ENCODE data around the gene POLE. TPM values are rescaled to one million over a fixed set of nuclear protein-coding genes. Genes with fewer than 3 reads are reported as not detected.

Gene POLE
- total RNA-seq, 1 donor from 2014 or later: 72.5 TPM

GRCh38 chr12:132584429-132584828, 102.7 kb downstream of the POLE start:
- H3K27me3 Mint-ChIP-seq (ENCODE audit: unreplicated experiment): no peaks in the 10 kb centered on the region
- no peak overlapping the region for H3K27ac Mint-ChIP-seq (ENCODE audit: unreplicated experiment)
- no peak overlapping the region for H3K4me3 Mint-ChIP-seq (ENCODE audit: unreplicated experiment)
- H3K36me3 Mint-ChIP-seq (ENCODE audit: unreplicated experiment): peaks cover 10% of the 10 kb centered on the region
- no peak for DNase-seq (ENCODE audit: extremely low spot score, unreplicated experiment)
- no peaks in the 10 kb centered on the region for H3K4me1 Mint-ChIP-seq (ENCODE audit: unreplicated experiment)
- TF ChIP-seq, protein P1, sequence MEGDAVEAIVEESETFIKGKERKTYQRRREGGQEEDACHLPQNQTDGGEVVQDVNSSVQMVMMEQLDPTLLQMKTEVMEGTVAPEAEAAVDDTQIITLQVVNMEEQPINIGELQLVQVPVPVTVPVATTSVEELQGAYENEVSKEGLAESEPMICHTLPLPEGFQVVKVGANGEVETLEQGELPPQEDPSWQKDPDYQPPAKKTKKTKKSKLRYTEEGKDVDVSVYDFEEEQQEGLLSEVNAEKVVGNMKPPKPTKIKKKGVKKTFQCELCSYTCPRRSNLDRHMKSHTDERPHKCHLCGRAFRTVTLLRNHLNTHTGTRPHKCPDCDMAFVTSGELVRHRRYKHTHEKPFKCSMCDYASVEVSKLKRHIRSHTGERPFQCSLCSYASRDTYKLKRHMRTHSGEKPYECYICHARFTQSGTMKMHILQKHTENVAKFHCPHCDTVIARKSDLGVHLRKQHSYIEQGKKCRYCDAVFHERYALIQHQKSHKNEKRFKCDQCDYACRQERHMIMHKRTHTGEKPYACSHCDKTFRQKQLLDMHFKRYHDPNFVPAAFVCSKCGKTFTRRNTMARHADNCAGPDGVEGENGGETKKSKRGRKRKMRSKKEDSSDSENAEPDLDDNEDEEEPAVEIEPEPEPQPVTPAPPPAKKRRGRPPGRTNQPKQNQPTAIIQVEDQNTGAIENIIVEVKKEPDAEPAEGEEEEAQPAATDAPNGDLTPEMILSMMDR (IDR thresholded peaks at IDR 0.05): no peak
- no peaks in the 10 kb centered on the region for H3K9me3 Mint-ChIP-seq (ENCODE audit: unreplicated experiment)

DNA sequence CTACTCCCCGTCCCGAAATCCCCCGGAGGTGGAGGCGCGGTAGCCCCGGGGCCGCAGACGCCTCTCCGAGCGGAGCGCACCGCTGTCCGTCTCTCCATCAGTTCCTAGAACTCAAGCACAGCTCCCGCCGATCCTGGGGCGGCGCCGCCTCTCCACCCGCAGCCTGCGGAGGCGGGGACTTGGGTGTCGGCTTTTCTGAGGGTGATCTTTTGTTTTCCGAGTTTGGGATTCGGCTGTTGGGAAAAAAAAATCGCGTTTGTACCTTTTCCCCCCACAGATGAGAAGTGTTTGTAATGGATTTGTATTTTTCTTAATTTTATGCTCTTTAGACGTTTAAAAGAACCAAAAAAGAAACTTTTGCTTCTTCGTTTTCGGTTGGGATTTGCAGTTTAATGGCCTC, 103.4 kb downstream of the POLE start:
- no peaks in the 10 kb centered on the region for H3K27me3 Mint-ChIP-seq (ENCODE audit: unreplicated experiment)
- TF ChIP-seq, protein P1 (IDR thresholded peaks at IDR 0.05): no peak
- H3K4me1 Mint-ChIP-seq (ENCODE audit: unreplicated experiment): no peaks in the 10 kb centered on the region
- DNase-seq (ENCODE audit: extremely low spot score, unreplicated experiment): no peak
- no peaks in the 10 kb centered on the region for H3K9me3 Mint-ChIP-seq (ENCODE audit: unreplicated experiment)
- peaks cover 11% of the 10 kb centered on the region for H3K36me3 Mint-ChIP-seq (ENCODE audit: unreplicated experiment)
- no peak overlapping the region for H3K4me3 Mint-ChIP-seq (ENCODE audit: unreplicated experiment)
- H3K27ac Mint-ChIP-seq (ENCODE audit: unreplicated experiment): no peak overlapping the region

- H3K36me3 Mint-ChIP-seq (ENCODE audit: unreplicated experiment): peaks cover 11% of the 10 kb centered on the region
- no peak overlapping the region for H3K4me3 Mint-ChIP-seq (ENCODE audit: unreplicated experiment)
- no peaks in the 10 kb centered on the region for H3K9me3 Mint-ChIP-seq (ENCODE audit: unreplicated experiment)
- H3K4me1 Mint-ChIP-seq (ENCODE audit: unreplicated experiment): no peaks in the 10 kb centered on the region
- TF ChIP-seq, protein P1 (IDR thresholded peaks at IDR 0.05): no peak
- no peak overlapping the region for H3K27ac Mint-ChIP-seq (ENCODE audit: unreplicated experiment)
- DNase-seq (ENCODE audit: extremely low spot score, unreplicated experiment): no peak
- H3K27me3 Mint-ChIP-seq (ENCODE audit: unreplicated experiment): no peaks in the 10 kb centered on the region
Measured at GRCh38 chr12:132583411-132583710, 103.8 kb downstream of the POLE start.

GRCh38 chr12:132582582-132583410, 104.3 kb downstream of the POLE start:
- no peaks in the 10 kb centered on the region for H3K27me3 Mint-ChIP-seq (ENCODE audit: unreplicated experiment)
- no peaks in the 10 kb centered on the region for H3K4me1 Mint-ChIP-seq (ENCODE audit: unreplicated experiment)
- peaks cover 11% of the 10 kb centered on the region for H3K36me3 Mint-ChIP-seq (ENCODE audit: unreplicated experiment)
- no peak overlapping the region for H3K4me3 Mint-ChIP-seq (ENCODE audit: unreplicated experiment)
- DNase-seq (ENCODE audit: extremely low spot score, unreplicated experiment): no peak
- no peak overlapping the region for H3K27ac Mint-ChIP-seq (ENCODE audit: unreplicated experiment)
- H3K9me3 Mint-ChIP-seq (ENCODE audit: unreplicated experiment): no peaks in the 10 kb centered on the region
- TF ChIP-seq, protein P1 (IDR thresholded peaks at IDR 0.05): no peak

DNA sequence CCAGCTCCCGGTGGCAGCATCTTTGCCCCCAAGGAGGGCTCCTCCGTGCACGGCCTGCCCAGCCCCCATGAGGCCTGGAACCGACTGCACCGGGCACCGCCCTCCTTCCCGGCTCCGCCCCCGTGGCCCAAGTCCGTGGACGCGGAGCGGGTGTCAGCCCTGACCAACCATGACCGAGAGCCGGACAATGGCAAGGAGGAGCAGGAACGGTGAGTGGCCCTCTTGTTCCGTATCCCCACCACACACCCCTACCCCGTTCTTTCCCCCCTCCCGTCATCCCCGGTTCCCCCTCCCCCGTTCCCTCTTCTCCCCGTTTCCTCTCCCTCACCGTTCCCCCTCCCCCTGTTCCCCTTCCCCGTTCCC, 105.1 kb downstream of the POLE start:
- Mint-ChIP-seq H3K9me3 (ENCODE audit: unreplicated experiment) (no peaks in the 10 kb centered on the region), H3K36me3 (ENCODE audit: unreplicated experiment) (peaks cover 11% of the 10 kb centered on the region), H3K27ac (ENCODE audit: unreplicated experiment) (no peak overlapping the region), H3K27me3 (ENCODE audit: unreplicated experiment) (no peaks in the 10 kb centered on the region), H3K4me3 (ENCODE audit: unreplicated experiment) (no peak overlapping the region), H3K4me1 (ENCODE audit: unreplicated experiment) (no peaks in the 10 kb centered on the region)
- TF ChIP-seq, protein P1 (IDR thresholded peaks at IDR 0.05): no peak
- DNase-seq (ENCODE audit: extremely low spot score, unreplicated experiment): no peak

Measured in osteocyte (in vitro differentiated cells).